Effector CD8-positive, alpha-beta T cell (primary cell): ENCODE measurements around the gene GAB2.

ENCODE experiments used
- DNase-seq: peaks from one replicate; lab custom pipeline; 2025; lab: John Stamatoyannopoulos, UW

The GAB2 gene

DNA sequence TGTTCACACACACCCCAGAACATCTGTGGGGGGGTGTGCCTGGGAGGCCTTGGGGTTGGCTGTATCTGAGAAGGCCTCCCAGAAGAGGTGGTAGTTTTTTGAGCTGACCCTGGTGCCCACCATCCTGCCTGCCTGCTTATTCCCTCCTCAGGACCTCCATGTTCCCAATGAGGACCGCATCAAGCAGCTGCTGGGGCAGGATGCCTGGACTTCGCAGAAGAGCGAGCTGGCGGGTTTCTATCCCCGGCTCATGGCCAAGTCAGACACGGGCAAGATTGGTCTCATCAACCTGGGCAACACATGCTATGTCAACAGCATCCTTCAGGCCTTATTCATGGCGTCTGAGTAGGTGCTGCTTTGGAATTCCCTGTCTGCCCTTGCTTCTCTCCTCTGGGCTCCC, 211.9 kb downstream of the GAB2 start:
- no peak for DNase-seq

DNA sequence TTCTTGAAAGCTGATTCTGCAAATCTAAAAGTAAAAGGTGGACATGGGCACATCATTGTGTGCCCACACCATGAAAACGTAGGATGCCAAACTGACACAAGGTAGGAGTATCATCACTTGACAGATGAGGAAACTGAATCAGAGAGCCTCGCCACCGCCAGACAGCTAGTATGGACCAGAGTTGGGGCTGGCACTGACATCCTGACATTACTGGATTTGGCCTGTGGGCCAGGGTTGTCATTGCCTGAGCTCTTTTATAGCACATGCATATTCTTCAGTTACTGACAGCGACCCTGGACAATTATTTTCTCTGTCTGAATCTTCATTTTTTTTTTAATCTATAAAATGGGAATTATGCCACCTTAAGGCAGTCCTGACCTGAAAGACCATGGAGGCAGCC, 212.4 kb downstream of the GAB2 start:
- no peak for DNase-seq

DNA sequence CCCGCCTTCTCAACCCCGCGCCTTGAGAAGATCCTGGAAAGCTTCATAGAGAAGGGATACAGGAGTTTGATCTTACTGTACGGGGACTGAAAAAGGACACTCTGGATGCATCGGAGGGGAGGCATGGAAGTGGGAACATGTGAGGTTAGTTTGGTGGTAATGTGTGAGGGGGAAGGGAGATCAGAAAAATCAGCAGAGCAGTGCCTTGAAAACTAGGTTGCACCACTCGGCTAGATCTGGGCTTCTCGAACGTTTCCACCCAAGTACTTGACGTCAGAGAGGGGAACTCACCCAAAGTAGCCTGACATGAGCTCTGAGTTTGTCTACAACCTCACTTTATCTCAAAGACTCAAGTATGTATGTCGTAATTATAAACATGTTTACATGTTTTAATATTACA, 214.4 kb downstream of the GAB2 start:
- peak; percentile 42 for DNase-seq

DNA sequence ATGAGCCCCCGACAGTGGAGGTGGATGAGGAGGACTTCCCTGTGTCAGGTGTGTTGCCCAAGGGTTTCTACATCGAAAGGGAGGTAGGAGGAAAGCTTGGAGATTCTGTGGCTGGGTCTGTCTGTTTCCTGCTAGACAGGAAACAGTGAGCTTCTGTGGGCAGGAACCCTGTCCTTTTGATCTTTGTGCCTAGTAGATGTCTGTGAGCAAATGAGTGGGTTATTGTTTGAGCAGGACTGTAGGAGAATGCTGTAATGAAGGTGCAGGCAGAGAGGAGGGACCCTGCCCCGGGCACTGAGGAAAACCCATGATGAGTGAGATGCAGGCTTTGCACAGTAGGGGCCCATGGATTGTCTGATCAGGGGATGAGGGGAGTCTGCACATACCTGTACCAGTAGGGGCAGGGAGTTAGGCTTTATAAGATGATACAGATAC, 214.9 kb downstream of the GAB2 start:
- peak; percentile 47 for DNase-seq

DNA sequence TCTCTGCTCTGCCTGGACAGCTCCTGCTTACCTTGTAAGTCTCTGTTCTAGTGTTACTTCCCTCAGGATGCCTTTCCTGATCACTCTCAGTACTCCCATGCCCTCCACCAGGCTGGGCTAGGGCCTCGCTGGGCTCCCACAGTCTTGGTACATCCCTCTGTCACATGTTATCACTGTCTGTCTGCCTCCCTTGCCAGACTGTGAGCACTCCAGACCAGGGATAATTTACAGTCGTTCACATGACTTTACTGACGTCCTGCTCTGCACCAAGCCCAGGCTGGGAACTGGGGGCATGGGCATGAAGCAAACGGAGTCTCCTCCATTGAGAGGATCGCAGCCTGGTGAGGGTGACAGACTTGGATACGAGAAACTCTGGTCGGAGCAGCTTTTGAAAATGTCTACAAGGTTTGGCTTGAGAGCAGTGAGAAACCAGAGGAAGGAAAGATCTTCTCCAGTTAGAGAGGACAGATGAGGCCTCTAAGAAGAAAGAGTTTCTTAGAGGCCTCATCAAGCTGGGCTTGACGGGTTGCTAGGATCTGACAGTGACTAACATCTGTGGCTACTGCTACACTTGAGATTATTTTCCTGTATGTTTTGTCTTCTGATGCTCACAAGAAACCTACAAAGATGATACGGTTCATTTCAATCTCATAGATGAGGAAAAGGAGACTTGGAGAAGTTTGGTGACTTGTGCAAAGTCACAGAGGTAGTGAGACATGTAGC, 216.4 kb downstream of the GAB2 start:
- DNase-seq: no peak

DNA sequence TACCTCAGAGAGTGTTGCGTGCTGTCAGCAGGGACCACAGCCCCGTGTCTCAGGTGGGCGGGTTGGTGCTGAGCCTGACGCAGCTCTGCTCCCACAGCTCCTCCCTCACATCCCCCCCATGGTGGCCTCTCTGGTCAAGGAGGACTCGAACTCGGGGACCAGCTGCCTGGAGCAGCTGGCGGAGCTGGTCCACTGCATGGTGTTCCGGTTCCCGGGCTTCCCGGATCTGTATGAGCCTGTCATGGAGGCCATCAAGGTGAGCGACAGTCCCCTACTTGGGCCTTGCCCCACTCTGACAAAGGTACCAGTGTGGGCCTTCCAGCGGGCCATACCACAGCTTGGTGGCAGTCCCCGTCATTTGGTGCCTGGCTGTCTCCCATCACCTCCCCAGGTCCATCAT, 217.1 kb downstream of the GAB2 start:
- DNase-seq: no peak

DNA sequence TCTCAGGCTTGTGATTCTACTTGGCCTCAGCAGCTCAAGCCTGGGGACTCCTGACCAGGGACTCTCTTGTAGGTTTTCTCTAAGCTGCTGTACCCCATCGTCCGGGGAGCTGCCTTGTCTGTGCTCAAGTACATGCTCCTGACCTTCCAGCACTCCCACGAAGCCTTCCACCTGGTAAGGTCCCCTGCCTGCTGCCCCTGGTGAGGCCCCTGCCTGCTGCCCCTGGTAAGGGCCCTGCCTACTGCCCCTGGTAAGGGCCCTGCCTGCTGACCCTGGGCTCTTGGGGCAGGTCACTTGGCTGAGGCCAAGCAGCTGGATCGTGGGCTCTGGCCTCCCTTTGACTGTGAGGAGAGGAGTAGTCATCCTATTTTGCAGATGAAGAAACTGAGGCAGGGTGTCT, 217.6 kb downstream of the GAB2 start:
- DNase-seq: no peak

DNA sequence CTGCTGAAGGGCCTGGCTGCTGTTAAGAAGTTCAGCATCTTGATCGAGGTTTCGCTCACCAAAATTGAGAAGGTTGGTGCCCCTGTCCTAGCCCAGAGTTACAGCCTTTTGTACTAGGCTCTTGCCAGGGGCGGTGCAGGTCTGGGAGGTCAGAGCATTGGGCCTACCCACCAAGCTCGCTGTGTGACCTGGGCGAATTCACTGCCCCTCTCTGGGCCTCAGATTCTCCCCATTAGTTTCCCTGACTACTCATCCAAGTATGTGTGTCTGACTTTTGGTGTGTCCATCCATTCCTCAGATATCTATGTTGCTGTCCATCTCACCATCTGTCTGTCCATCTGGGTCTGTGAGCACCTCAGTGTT, 218.0 kb downstream of the GAB2 start:
- DNase-seq: no peak

DNA sequence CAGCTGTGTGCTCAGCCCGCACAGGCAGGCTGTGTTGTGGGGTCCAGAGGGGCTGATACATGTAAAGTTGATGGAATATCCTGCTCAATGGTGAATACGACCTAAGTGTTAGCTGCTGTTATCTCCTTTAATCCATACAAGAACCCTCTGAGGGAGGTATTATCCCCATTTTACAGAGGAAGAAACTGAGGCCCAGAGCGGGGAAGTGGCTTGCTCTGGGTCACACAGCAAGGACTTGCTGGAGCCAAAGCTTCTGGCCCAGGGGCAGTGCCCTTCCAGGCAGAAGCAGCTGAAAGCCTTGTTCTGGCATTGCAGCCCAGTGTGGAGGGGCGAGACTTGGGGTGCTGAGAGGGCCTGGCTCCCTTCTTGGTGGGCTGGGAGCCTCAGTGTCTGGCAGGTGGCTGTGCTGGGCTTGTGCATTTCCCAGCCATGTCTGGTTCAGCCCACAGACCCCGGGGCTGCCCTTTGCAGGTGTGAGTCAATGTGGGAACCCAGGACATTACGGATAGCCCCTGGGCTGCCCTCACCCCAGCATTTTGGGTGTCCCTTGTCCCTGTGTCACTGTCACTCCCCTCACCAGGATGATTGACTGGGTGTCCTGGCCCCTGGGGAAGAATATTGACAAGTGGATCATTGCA, 218.5 kb downstream of the GAB2 start:
- DNase-seq: no peak

DNA sequence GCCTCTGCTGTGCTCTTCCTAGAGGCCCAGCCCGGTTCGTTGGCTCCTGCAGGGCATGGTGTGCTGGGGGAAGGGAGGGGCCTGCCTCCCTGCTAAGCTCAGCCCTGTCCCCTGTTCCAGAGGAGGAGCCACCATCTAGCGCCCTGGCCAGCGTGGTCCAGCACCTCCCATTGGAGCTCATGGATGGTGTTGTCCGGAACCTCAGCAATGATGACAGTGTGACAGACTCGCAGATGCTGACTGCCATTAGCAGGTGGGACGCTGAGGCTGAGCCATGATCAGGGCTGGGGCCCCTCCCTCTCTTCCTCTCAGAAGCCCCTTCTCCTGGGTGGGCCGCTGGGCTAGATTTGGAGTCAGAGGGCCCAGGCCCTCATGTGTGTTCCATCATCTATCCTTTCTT, 219.8 kb downstream of the GAB2 start:
- no peak for DNase-seq

DNA sequence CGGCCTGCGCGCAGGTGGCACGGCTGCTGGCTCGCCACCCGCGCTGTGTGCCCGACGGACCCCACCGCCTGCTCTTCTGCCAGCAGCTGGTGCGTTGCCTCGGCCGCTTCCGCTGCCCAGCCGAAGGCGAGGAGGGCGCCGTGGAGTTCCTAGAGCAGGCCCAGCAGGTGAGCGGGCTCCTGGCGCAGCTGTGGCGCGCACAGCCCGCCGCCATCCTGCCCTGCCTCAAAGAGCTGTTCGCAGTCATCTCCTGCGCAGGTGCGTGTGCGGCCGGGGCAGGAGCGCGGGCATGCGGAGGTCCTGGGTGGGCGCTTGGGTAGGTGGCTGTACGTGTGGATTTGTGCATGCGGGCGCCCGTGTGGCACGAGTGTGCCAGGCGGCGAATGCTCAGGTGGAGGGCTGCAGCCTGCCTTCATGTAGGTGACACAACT, 220.9 kb downstream of the GAB2 start:
- no peak for DNase-seq

DNA sequence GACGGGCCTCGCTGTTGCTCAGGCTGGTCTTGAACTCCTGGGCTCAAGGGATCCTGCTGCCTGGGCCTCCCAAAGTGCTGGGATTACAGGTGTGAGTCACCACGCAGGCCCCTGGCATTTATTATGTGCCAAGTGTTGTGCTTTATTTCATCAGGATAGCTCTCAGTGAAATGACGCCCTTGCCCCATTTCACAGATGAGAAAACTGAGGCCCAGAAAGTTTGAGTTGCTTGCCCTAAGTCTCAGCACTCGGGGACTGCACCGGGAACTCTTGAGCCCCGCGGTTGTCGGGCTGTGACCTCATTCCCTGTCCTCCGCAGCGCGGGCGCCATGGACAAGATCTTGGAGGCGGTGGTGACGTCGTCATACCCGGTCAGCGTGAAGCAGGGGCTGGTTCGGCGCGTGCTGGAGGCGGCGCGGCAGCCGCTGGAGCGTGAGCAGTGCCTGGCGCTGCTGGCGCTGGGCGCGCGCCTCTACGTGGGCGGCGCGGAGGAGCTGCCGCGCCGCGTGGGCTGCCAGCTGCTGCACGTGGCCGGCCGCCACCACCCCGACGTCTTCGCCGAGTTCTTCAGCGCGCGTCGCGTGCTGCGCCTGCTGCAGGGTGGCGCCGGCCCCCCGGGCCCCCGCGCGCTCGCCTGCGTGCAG, 221.6 kb downstream of the GAB2 start:
- DNase-seq: no peak

DNA sequence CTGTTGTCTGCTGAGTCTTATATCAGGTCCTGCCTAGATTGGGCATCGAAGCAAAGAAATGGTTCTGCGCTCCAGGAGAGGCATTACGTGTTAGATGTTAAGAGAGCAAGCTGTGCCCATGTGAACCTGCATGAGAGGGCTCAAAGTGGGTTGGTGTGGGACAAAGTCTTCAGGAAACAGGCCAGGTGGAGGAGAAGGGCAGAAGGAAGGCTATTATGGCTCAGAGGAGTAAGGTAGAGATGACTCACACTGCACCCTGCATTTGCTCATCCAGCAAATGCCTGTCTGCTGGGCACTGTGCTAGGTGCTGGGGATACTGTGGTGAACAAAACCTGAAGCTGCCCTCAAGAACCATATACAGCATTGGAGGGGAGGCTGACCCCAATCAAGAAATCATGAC, 223.1 kb downstream of the GAB2 start:
- no peak for DNase-seq

DNA sequence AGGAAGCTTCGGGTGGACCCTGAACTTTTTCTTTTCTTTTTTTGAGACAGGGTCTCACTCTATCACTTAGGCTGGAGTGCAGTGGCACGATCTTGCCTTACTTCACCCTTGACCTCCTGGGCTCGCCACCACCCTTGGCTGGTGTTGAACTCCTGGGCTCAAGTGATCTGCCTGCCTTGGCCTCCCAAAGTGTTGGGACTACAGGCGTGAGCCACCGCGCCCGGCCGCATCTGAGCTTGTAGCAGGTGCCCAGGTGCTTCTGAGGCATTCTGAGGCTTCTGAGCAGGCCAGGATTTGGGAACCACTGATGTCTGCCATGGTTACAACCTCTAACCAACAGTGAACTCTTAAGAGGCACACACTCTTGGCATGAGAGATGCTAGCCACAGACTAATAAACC, 223.8 kb downstream of the GAB2 start:
- DNase-seq: no peak

DNA sequence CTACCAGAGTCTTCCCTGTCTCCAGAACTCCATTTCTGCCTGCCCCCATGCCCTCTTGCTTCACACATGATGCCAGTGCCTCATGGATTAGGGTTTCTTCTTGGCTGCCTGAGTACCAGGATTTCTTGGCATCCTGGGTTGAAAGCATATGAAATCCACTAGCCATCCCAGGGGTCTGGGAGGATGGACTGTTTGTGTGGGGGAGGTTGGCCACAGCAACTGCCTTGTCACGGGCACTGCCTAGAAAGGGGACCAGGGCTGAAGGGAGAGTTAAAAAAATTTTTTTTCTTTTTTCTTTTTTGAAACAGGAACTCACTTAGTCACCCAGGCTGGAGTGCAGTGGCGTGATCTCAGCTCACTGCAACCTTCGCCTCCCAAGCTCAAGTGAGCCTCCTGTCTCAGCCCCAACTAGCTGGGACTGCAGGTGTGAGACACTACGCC, 224.7 kb downstream of the GAB2 start:
- DNase-seq: no peak

DNA sequence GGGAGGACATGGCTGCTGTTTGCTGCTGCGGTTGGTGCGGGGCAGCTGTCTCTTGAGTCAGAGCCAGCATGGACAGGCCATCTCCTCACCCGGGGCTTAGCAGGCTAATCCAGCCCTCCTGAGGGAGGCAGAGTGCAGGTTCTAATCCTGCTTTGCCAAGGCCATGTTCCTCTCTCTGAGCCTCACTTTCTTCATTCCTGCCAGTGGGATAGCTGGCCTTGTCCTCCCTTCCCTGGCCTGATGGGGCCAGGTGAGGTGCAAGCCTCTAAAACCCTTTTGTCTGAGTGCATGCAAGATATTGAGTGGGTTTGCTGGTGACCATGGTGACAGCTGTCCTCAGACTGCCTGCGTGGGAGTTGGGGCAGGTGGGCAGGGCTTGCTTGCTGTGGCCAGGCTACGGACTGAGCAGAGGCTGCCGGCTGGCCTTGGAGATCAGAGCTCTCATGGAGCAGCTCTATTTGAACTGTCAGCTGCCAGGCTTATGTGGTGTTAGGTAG, 225.3 kb downstream of the GAB2 start:
- DNase-seq: no peak

DNA sequence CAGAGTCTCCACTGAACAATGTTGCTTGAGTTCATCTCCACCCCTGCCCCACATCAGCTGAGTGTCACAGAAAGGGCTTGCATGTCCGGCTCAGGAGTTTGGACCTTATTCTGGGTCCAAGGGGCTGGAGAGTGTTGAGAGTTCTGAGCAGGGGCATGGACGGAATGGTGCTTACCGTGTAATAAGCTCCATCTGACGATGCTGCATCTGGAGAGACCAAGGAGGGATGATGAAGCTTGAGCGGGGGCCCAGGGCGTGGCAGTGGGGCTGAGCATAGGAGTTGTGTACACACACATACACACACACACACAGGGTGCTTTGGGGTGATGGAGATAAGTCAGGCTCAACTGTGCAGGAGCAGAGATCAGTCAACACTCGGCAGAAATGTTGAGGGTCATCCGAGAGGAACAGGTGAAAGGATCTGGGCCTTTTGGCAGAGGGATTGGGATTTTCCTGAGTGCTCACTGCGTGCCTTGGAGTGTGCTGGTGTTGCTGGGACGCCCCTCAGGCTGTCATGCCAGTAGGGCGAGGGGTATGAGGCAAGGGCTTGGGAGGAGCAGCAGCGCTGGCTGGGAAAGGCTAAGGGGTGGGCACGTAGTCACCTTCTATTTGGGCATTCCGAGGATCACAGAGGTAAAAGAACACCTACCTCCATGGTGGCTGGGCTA, 226.6 kb downstream of the GAB2 start:
- DNase-seq: no peak

DNA sequence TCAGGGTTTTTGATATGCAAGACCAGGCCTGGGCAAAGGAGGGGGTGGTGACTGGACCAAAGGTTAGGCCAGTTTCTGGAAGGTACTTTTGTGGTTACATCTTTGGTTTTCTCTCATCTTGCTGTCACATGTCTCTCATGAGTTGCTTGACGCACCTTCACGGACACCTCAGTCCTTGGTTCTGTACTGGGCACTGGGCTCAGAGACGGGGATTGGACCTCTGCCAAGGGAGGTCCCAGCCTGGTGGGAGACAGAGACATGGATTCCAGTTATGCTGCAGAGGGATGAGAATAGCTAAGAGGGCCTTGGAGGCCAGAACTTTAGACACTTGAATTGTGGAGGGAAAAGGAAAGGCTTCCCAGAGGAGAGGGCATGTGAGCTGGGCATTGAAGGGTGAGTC, 227.2 kb downstream of the GAB2 start:
- no peak for DNase-seq

DNA sequence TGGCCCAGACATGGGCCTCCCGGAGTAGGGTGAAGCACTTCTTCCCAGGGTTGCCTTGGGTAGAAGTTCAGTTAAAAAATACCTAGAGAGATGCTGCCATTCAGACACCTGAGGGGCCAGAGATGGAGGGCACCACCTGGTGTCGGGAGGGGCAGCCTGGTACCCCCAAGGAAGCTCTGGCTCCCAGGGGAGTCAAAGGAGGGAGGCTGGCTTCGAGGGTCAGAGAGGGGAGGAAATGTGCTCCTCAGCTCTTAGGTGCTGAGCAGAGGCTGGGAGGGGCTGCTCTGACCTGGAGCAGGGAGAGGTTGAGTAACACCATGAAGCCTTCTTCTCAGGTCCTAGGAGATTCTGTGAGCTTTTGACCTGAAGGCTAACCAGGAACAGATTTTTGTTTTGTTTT, 227.8 kb downstream of the GAB2 start:
- no peak for DNase-seq

DNA sequence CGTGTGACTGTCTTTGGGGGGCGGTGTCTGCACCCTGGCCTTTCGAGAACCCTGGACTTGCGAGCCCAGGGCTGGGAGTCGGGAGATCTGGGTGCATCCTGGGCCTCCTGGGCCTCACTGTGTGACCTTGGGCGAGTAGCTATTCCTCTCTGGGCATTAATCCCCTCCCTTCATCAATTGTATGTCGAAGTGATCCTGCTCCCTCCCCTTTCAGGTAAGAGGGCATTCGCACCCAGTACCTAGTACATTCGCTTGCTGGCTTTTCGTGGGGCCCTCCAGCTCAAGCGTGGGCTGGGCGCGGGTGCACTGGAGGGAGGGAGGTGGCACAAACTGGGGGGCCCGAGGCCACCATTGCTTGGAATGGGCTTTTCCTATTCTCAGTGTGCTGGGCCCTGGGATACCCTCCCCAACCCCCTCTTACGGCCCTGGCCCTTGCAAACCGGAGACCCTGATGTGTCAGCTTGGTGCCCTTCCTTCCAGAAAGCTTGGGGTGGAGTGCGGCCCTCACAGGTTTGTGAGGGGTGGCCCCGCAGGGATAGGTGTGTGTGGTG, 228.4 kb downstream of the GAB2 start:
- no peak for DNase-seq

DNA sequence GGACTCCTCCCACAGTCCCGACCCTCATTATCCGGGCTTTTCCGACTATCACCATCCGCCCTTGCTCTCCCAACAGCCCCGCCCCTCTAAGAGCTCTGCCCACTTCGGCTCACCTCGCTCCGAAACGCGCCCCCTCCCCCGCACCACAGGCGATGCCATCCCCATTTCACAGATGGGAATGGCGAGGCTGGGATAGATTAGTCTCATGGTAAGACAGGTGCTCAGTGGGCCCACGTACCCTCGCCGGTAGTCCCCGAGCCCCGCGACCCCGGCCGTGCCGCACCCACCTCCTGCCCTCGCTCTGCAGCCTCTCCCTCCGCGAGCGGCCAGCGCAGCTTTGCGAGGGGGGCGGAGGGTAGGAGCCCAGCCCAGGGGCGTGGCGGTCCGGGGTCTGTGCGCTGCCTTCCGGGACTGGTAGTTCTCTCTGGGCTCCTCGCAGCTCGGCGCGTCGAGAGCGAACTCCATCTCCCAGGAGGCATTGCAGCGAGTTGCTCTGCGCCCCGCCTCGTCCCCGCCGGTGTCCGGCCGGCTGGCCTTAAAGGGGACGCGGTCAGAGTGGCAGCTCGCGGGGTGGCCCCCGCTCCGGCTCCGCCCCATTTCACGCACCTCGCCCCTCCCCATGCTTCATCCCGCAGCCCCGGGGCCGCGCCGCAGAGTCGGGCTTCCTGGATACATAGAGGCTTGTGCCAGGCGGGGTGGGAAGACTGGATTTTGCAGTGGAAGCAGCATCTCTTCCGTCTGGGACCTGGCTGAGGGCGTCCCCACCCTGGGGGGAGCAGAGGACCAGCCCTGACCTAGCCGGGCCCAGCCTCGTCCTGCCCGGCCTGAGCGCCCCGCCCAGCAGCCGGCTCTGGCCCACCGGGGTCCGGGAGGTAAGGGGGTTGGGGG, 229.1 kb downstream of the GAB2 start, which contains the start of the genes KCTD21 and USP35:
KCTD21 (minus strand) TSS at position 341 of the 888 bp plus-strand sequence. CDS start 14,072 bp downstream, outside the sequence.
USP35 (plus strand) TSS at position 634 of the 888 bp plus-strand sequence. CDS start 7,327 bp downstream, outside the sequence.
- peak; percentile 75 for DNase-seq
